OCI-LY7 (cell line): ENCODE data around the gene FMNL1.

Source experiments
- CTCF ChIP-seq: fragments of 200-600 bp; sonication (generic); conservative IDR thresholded peaks from 2 replicates; pipeline ENCODE4 v1.5.1; 2014; ENCODE audit warnings: mild to moderate bottlenecking, antibody characterized with exemption, low read length, moderate library complexity, mixed read lengths
- EZH2phosphoT487 ChIP-seq: fragments of 200-600 bp; sonication (generic); IDR thresholded peaks from 2 replicates; pipeline ENCODE4 v1.6.1; 2018; ENCODE audit warnings: low read depth, borderline replicate concordance, mild to moderate bottlenecking, mixed run types, antibody characterized with exemption, low read length, moderate library complexity, mixed read lengths

DNA sequence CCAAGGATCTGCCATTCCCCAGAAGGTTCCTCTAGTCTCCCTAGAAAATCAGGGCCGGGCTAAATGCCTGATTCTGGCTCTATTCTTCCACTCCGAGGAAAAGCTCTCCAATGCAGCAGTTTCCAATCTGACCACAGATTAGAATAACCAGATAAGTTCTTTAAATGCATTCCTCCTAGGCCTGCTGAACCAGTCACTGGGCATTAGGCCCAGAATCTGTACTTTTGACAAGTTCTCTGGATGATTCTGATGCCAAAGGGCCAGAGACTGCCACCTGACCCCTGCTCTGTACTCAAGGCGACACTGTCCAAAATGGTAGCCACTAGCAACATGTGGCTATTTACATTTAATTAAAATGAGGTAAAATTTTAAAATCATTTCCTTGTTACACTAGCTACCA is 72.8 kb downstream of the FMNL1 start:
- TF ChIP-seq CTCF (no peak), EZH2phosphoT487 (no peak)
